ENCODE data around the gene ALDOC.

Gene ALDOC

GRCh38 chr17:28576758-28577465 lies at the start of gene ALDOC:
ALDOC (minus strand) TSS chr17:28576895; CDS start chr17:28575532, 1,363 bp downstream.
- TF ChIP-seq CTCF (IDR thresholded peaks at IDR 0.05; ENCODE audit: low read depth, low read length) (no peak), MYC (IDR thresholded peaks at IDR 0.05; ENCODE audit: low read depth, low read length) (peak; percentile 97), POLR2A (IDR thresholded peaks at IDR 0.05; ENCODE audit: extremely low read depth, insufficient read length) (peak; percentile 69), MAX (IDR thresholded peaks at IDR 0.05; ENCODE audit: low read depth, low read length) (peak; percentile 97)
- peak; percentile 97 for DNase-seq (ENCODE audit: low read depth)
- peak within 1 kb of the TSS; percentile 4 for H3K4me3 ChIP-seq (ENCODE audit: low read depth, low read length)

- no peak overlapping the region for H3K4me3 ChIP-seq (ENCODE audit: low read depth, low read length)
- no peak for DNase-seq (ENCODE audit: low read depth)
- TF ChIP-seq MYC (IDR thresholded peaks at IDR 0.05; ENCODE audit: low read depth, low read length) (no peak), POLR2A (IDR thresholded peaks at IDR 0.05; ENCODE audit: extremely low read depth, insufficient read length) (no peak), MAX (IDR thresholded peaks at IDR 0.05; ENCODE audit: low read depth, low read length) (no peak), CTCF (IDR thresholded peaks at IDR 0.05; ENCODE audit: low read depth, low read length) (no peak)
These were observed 47.5 kb upstream of the ALDOC start for GRCh38 chr17:28624148-28624547.

GRCh38 chr17:28623696-28624095 lies 47.0 kb upstream of the ALDOC start:
- no peak for TF ChIP-seq MYC (IDR thresholded peaks at IDR 0.05; ENCODE audit: low read depth, low read length)
- TF ChIP-seq MAX (IDR thresholded peaks at IDR 0.05; ENCODE audit: low read depth, low read length): no peak
- no peak for TF ChIP-seq CTCF (IDR thresholded peaks at IDR 0.05; ENCODE audit: low read depth, low read length)
- no peak for TF ChIP-seq POLR2A (IDR thresholded peaks at IDR 0.05; ENCODE audit: extremely low read depth, insufficient read length)
- H3K4me3 ChIP-seq (ENCODE audit: low read depth, low read length): no peak overlapping the region
- DNase-seq (ENCODE audit: low read depth): no peak

- no peak for DNase-seq (ENCODE audit: low read depth)
- TF ChIP-seq POLR2A (IDR thresholded peaks at IDR 0.05; ENCODE audit: extremely low read depth, insufficient read length) (no peak), CTCF (IDR thresholded peaks at IDR 0.05; ENCODE audit: low read depth, low read length) (no peak), MAX (IDR thresholded peaks at IDR 0.05; ENCODE audit: low read depth, low read length) (no peak), MYC (IDR thresholded peaks at IDR 0.05; ENCODE audit: low read depth, low read length) (no peak)
- no peak overlapping the region for H3K4me3 ChIP-seq (ENCODE audit: low read depth, low read length)
These were observed 45.5 kb upstream of the ALDOC start for GRCh38 chr17:28622186-28622585.

GRCh38 chr17:28620010-28620409 lies 43.3 kb upstream of the ALDOC start:
- H3K4me3 ChIP-seq (ENCODE audit: low read depth, low read length): no peak overlapping the region
- TF ChIP-seq MYC (IDR thresholded peaks at IDR 0.05; ENCODE audit: low read depth, low read length) (no peak), POLR2A (IDR thresholded peaks at IDR 0.05; ENCODE audit: extremely low read depth, insufficient read length) (no peak), MAX (IDR thresholded peaks at IDR 0.05; ENCODE audit: low read depth, low read length) (no peak), CTCF (IDR thresholded peaks at IDR 0.05; ENCODE audit: low read depth, low read length) (no peak)
- DNase-seq (ENCODE audit: low read depth): no peak

Data from NB4 (cell line).